ENCODE measurements around the gene CTNND2. TPM values are rescaled to one million over a fixed set of nuclear protein-coding genes. Genes with fewer than 3 reads are reported as not detected.

Gene CTNND2
- total RNA-seq, 1 donor from 2014 or later: 143 TPM

GRCh38 chr5:11171236-11171635 lies 733.0 kb downstream of the CTNND2 start:
- peaks cover 8% of the 10 kb centered on the region for H3K36me3 Mint-ChIP-seq (ENCODE audit: insufficient read depth)
- H3K27me3 Mint-ChIP-seq: no peaks in the 10 kb centered on the region
- DNase-seq (ENCODE audit: low spot score, unreplicated experiment): no peak
- TF ChIP-seq, protein P1, sequence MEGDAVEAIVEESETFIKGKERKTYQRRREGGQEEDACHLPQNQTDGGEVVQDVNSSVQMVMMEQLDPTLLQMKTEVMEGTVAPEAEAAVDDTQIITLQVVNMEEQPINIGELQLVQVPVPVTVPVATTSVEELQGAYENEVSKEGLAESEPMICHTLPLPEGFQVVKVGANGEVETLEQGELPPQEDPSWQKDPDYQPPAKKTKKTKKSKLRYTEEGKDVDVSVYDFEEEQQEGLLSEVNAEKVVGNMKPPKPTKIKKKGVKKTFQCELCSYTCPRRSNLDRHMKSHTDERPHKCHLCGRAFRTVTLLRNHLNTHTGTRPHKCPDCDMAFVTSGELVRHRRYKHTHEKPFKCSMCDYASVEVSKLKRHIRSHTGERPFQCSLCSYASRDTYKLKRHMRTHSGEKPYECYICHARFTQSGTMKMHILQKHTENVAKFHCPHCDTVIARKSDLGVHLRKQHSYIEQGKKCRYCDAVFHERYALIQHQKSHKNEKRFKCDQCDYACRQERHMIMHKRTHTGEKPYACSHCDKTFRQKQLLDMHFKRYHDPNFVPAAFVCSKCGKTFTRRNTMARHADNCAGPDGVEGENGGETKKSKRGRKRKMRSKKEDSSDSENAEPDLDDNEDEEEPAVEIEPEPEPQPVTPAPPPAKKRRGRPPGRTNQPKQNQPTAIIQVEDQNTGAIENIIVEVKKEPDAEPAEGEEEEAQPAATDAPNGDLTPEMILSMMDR (IDR thresholded peaks at IDR 0.05; ENCODE audit: unreplicated experiment): no peak
- H3K4me3 Mint-ChIP-seq (ENCODE audit: low read depth): no peak overlapping the region
- peaks cover 7% of the 10 kb centered on the region for H3K4me1 Mint-ChIP-seq (ENCODE audit: low read depth)
- no peaks in the 10 kb centered on the region for H3K9me3 Mint-ChIP-seq (ENCODE audit: low read depth)
- H3K27ac Mint-ChIP-seq: no peak overlapping the region

- Mint-ChIP-seq H3K27ac (no peak overlapping the region), H3K36me3 (ENCODE audit: insufficient read depth) (peaks cover 5% of the 10 kb centered on the region)
- TF ChIP-seq, protein P1 (IDR thresholded peaks at IDR 0.05; ENCODE audit: unreplicated experiment): no peak
Measured at GRCh38 chr5:11166923-11167322, 737.3 kb downstream of the CTNND2 start.

GRCh38 chr5:11164531-11165294 lies 739.5 kb downstream of the CTNND2 start:
- TF ChIP-seq, protein P1 (IDR thresholded peaks at IDR 0.05; ENCODE audit: unreplicated experiment): no peak
- Mint-ChIP-seq H3K27ac (no peak overlapping the region), H3K4me3 (ENCODE audit: low read depth) (no peak overlapping the region), H3K9me3 (ENCODE audit: low read depth) (no peaks in the 10 kb centered on the region), H3K27me3 (no peaks in the 10 kb centered on the region), H3K4me1 (ENCODE audit: low read depth) (peaks cover 7% of the 10 kb centered on the region), H3K36me3 (ENCODE audit: insufficient read depth) (no peaks in the 10 kb centered on the region)
- DNase-seq (ENCODE audit: low spot score, unreplicated experiment): no peak

More at GRCh38 chr5:11166923-11167322, 737.3 kb downstream of the CTNND2 start:
- Mint-ChIP-seq H3K9me3 (ENCODE audit: low read depth) (no peaks in the 10 kb centered on the region), H3K27me3 (no peaks in the 10 kb centered on the region), H3K4me3 (ENCODE audit: low read depth) (no peak overlapping the region), H3K4me1 (ENCODE audit: low read depth) (peaks cover 7% of the 10 kb centered on the region)
- no peak for DNase-seq (ENCODE audit: low spot score, unreplicated experiment)

- TF ChIP-seq, protein P1 (IDR thresholded peaks at IDR 0.05; ENCODE audit: unreplicated experiment): no peak
- Mint-ChIP-seq H3K27me3 (no peaks in the 10 kb centered on the region), H3K27ac (no peak overlapping the region), H3K36me3 (ENCODE audit: insufficient read depth) (peaks cover 8% of the 10 kb centered on the region), H3K4me1 (ENCODE audit: low read depth) (no peaks in the 10 kb centered on the region), H3K4me3 (ENCODE audit: low read depth) (no peak overlapping the region), H3K9me3 (ENCODE audit: low read depth) (no peaks in the 10 kb centered on the region)
- no peak for DNase-seq (ENCODE audit: low spot score, unreplicated experiment)
Measured at GRCh38 chr5:11157132-11157531, 747.1 kb downstream of the CTNND2 start.

DNA sequence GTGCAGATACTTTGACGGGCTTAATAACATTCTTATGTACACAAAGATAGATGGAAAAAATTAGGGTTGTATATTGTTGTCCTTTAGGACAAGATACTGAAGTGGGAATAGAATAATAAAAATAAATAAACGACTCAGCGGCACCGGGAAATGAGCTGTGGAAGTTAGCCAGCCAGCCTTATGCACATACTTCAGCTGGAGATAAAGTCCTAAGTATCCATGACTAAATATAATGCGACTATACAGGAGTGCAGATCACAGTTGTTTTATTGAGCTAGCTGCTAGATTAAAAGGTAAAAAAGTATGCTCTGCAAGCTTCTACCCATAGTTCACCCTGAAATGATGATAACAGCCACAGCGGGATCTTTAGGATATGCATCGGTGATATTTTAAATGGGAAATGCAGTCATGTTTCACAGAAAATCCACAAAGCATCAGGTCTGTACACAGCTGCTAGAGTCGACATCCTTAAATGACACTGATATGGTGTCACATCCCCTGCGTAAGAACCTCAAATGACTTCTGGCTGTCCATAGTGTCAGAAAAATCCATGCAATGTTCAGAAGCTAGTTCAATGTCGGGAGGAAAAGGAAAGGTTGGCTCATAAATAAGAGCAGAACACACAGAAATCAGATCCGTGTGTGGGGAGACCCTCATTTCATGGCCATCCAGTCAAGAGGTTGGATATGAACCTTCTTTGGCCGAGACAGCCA lies 750.4 kb downstream of the CTNND2 start:
- no peaks in the 10 kb centered on the region for H3K4me1 Mint-ChIP-seq (ENCODE audit: low read depth)
- H3K4me3 Mint-ChIP-seq (ENCODE audit: low read depth): no peak overlapping the region
- no peak overlapping the region for H3K27ac Mint-ChIP-seq
- H3K9me3 Mint-ChIP-seq (ENCODE audit: low read depth): no peaks in the 10 kb centered on the region
- peaks cover 7% of the 10 kb centered on the region for H3K36me3 Mint-ChIP-seq (ENCODE audit: insufficient read depth)
- TF ChIP-seq, protein P1 (IDR thresholded peaks at IDR 0.05; ENCODE audit: unreplicated experiment): no peak
- no peak for DNase-seq (ENCODE audit: low spot score, unreplicated experiment)
- no peaks in the 10 kb centered on the region for H3K27me3 Mint-ChIP-seq

Measured in progenitor cell of endocrine pancreas (in vitro differentiated cells).